ENCODE results near the gene MSH3.

DNA sequence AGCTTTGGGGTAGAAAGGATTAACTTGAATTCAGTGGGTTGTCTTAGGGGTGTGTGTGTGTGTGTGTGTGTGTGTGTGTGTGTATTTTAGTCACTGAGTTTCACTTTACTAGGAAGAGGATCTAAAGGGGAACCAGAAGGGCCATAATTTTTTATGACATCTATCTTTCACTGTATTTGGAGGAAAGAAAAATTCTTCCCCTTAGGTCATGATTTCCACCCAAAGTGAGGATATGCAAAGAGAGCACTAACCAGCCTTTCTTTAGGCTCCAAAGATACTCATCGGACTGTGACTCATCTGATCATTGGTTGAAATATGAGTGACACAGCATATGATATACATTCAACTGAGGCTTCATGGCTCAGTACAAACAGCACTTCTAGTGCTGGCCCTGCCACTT lies 230.5 kb downstream of the MSH3 start:
- TF ChIP-seq RAD21 (IDR thresholded peaks at IDR 0.05; ENCODE audit: low read depth) (no peak), EGR1 (IDR thresholded peaks at IDR 0.05) (no peak), TAF1 (IDR thresholded peaks at IDR 0.05; ENCODE audit: low read depth) (no peak), TEAD4 (IDR thresholded peaks at IDR 0.05) (no peak), YY1 (IDR thresholded peaks at IDR 0.05; ENCODE audit: low read depth) (no peak), EP300 (IDR thresholded peaks at IDR 0.05; ENCODE audit: borderline replicate concordance) (no peak), FOXM1 (IDR thresholded peaks at IDR 0.05; ENCODE audit: borderline replicate concordance, low read depth) (no peak), TCF12 (IDR thresholded peaks at IDR 0.05; ENCODE audit: low read depth) (no peak), CREB1 (IDR thresholded peaks at IDR 0.05; ENCODE audit: low read depth) (no peak)
- TF ChIP-seq, protein P1, sequence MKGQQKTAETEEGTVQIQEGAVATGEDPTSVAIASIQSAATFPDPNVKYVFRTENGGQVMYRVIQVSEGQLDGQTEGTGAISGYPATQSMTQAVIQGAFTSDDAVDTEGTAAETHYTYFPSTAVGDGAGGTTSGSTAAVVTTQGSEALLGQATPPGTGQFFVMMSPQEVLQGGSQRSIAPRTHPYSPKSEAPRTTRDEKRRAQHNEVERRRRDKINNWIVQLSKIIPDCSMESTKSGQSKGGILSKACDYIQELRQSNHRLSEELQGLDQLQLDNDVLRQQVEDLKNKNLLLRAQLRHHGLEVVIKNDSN (IDR thresholded peaks at IDR 0.05) = no peak
- TF ChIP-seq, protein P2, sequence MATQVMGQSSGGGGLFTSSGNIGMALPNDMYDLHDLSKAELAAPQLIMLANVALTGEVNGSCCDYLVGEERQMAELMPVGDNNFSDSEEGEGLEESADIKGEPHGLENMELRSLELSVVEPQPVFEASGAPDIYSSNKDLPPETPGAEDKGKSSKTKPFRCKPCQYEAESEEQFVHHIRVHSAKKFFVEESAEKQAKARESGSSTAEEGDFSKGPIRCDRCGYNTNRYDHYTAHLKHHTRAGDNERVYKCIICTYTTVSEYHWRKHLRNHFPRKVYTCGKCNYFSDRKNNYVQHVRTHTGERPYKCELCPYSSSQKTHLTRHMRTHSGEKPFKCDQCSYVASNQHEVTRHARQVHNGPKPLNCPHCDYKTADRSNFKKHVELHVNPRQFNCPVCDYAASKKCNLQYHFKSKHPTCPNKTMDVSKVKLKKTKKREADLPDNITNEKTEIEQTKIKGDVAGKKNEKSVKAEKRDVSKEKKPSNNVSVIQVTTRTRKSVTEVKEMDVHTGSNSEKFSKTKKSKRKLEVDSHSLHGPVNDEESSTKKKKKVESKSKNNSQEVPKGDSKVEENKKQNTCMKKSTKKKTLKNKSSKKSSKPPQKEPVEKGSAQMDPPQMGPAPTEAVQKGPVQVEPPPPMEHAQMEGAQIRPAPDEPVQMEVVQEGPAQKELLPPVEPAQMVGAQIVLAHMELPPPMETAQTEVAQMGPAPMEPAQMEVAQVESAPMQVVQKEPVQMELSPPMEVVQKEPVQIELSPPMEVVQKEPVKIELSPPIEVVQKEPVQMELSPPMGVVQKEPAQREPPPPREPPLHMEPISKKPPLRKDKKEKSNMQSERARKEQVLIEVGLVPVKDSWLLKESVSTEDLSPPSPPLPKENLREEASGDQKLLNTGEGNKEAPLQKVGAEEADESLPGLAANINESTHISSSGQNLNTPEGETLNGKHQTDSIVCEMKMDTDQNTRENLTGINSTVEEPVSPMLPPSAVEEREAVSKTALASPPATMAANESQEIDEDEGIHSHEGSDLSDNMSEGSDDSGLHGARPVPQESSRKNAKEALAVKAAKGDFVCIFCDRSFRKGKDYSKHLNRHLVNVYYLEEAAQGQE (IDR thresholded peaks at IDR 0.05; ENCODE audit: low read depth) = no peak
- TF ChIP-seq, protein P3, sequence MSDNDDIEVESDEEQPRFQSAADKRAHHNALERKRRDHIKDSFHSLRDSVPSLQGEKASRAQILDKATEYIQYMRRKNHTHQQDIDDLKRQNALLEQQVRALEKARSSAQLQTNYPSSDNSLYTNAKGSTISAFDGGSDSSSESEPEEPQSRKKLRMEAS (IDR thresholded peaks at IDR 0.05) = no peak
